K562 treated with DMSO at 1 percent for 48 hours (cell line): ENCODE results near the gene RIPK1. TPM values are rescaled to one million over a fixed set of nuclear protein-coding genes. Genes with fewer than 3 reads are reported as not detected.

Source experiments
- total RNA-seq: library from RNA; unstranded; fragments of 300-600 nt; gene quantifications from 2 replicates; pipeline ENCODE4 v1.2.3, GENCODE V29; 2022; ENCODE audit warnings: low replicate concordance; ENCODE audit errors: extremely low read depth

The RIPK1 gene
- total RNA-seq = not detected in 2 replicates

DNA sequence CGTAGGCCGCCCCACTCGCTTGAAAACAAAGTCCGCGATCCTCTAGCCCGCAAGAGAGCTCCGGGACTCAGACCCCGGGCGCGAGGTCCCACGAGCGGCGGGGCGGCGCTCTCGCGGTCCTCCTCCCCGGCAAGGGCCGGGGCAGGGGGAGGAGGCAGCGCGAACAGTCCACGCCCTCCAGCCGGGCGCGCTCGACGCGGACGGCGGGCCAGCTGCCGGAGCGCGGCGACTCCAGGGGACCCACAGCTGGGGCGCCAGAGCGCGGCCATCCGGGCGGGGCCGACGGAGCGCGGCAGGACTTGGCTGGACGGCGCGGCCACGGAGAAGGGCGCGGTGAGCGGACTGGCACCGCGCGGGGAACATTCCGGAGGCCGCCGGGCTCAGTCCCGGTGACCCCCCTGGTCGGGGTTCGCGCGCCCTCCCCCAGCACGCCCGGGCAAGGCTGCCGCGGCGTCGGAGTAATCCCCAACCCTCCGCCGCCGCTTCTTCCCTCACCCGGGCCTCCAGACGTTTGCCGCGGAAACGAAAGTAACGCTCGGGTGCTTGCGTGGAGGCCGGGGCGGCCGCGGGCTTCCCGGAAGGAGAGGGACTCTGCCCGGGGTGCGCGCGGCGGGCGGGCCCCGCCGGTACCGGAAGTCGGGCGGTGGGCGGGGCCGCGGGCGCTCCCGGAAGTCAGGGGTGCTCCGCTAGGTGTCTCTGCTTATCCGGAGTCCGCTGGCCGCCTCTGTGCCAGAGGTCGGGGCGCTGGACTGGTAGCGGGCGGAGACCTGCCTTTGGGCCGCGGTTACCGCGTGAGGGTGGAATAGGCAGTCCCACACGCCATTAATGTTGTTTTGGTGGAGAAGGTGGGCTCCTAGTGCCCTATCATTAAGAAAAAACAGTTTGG, at the start of gene RIPK1:
TSS of gene RIPK1 (plus strand) at position 166 of the 886 bp plus-strand sequence. CDS start 8,330 bp downstream, outside the sequence.

DNA sequence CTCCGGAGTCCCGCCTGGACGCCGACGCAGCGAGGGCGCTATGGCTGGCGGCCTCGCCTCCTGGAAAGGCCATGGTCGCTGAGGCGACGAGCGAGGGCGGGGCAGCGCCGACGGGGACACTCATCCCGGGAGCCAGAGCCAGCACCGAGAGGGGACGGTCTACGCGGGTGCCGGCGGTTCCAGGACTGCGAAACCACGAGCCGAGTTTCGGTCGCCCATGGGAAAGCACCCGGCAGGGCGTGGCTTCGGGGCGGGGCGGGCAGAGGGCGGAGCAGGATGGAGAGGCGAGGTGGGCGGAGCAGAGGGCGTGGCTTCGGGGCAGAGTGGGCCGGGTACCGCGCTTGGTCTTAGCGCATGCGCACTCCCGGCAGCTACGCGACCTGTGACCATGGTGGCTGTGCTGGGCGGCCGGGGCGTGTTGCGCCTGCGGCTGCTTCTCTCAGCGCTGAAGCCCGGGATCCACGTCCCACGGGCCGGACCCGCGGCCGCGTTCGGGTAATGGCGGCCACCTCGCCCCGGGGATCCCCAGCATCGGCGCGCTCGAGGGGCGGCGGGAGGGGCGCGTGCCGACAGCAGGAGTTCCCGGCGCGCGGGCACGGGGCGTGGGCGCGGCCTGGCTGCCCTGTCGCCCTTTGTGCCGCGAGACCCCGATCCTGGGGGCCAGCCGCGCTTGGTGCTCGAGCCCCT, 50.2 kb downstream of the RIPK1 start, which contains the start of gene BPHL:
TSS of gene BPHL (plus strand) at position 359 of the 687 bp plus-strand sequence. CDS start at position 389, 30 bp downstream.

GRCh38 chr6:3157131-3157933, 89.0 kb downstream of the RIPK1 start, which contains the start of gene TUBB2A:
TUBB2A (minus strand) TSS chr6:3157544; CDS start chr6:3157463, 81 bp downstream.

Other genes starting within 250 kb of the RIPK1 start
- gene SERPINB1, start 226.6 kb upstream of the RIPK1 start, total RNA-seq = not detected in 2 replicates
- not detected in 2 replicates for gene SERPINB9, start 165.2 kb upstream of the RIPK1 start, total RNA-seq
- not detected in 2 replicates for gene SERPINB6, start 96.9 kb upstream of the RIPK1 start, total RNA-seq
- gene NQO2, start 68.6 kb upstream of the RIPK1 start, total RNA-seq = not detected in 2 replicates
- not detected in 2 replicates for gene BPHL, start 50.2 kb downstream of the RIPK1 start, total RNA-seq
- 266 TPM in 1 of 2 replicates, not detected in the other for gene TUBB2A, start 89.0 kb downstream of the RIPK1 start, total RNA-seq
- not detected in 2 replicates for gene TUBB2B, start 159.2 kb downstream of the RIPK1 start, total RNA-seq
- not detected in 2 replicates for gene PSMG4, start 190.5 kb downstream of the RIPK1 start, total RNA-seq